WTC11 (cell line): ENCODE data around the gene PGP. TPM values are rescaled to one million over a fixed set of nuclear protein-coding genes. Genes with fewer than 3 reads are reported as not detected.
A peak's percentile ranks its signal among the peaks of the same experiment; 100 is the strongest.

Experiments used
- ATAC-seq: fragments of 200-7000 bp; cut with Tn5 transposase; 2 replicates; pipeline ENCODE4 v1.10.0; 2021; ENCODE audit warnings: mild to moderate bottlenecking, moderate library complexity
- CTCF ChIA-PET: fragments of 300-600 bp; sonication (Branson Sonifier 250); formaldehyde crosslinking; loops from one replicate; lab custom pipeline; 2021; ENCODE audit warnings: antibody characterized with exemption; lab: Charles Lee
- POLR2A ChIA-PET: fragments of 350-600 bp; sonication (Branson Sonifier 250); formaldehyde crosslinking; loops from one replicate; lab custom pipeline; 2021; ENCODE audit warnings: antibody characterized with exemption; lab: Charles Lee
- DNase-seq: peaks from one replicate; pipeline ENCODE4 v3.0.0; 2021; ENCODE audit warnings: low spot score
- H3K27ac Mint-ChIP-seq: 2 replicates; pipeline ENCODE4 v1.8.0; 2021; ENCODE audit warnings: mixed read lengths
- H3K27me3 Mint-ChIP-seq: 2 replicates; pipeline ENCODE4 v1.8.0; 2021; ENCODE audit warnings: low read depth, mild to moderate bottlenecking, moderate library complexity, mixed read lengths
- H3K36me3 Mint-ChIP-seq: 2 replicates; pipeline ENCODE4 v1.8.0; 2021; ENCODE audit warnings: mixed read lengths
- H3K4me1 Mint-ChIP-seq: 2 replicates; pipeline ENCODE4 v1.8.0; 2022; ENCODE audit warnings: mixed read lengths
- H3K4me3 Mint-ChIP-seq: 2 replicates; pipeline ENCODE4 v1.8.0; 2021; ENCODE audit warnings: mild to moderate bottlenecking, moderate library complexity, mixed read lengths
- H3K9me3 Mint-ChIP-seq: 2 replicates; pipeline ENCODE4 v1.8.0; 2021; ENCODE audit warnings: mixed read lengths
- ATF1 ChIP-seq: sonication (generic); formaldehyde crosslinking; IDR thresholded peaks from 2 replicates; pipeline ENCODE4 v1.8.1; 2023; ENCODE audit warnings: mild to moderate bottlenecking, moderate library complexity, missing genetic modification reagents
- CREB1 ChIP-seq: sonication (generic); formaldehyde crosslinking; IDR thresholded peaks from 2 replicates; pipeline ENCODE4 v1.8.0; 2023; ENCODE audit warnings: mild to moderate bottlenecking, missing genetic modification reagents
- ETV6 ChIP-seq: sonication (generic); formaldehyde crosslinking; IDR thresholded peaks from 2 replicates; pipeline ENCODE4 v1.8.1; 2022; ENCODE audit warnings: mild to moderate bottlenecking, missing genetic modification reagents
- GRHL2 ChIP-seq: fragments of 250-450 bp; sonication (Bioruptor Pico); IDR thresholded peaks from 2 replicates; pipeline ENCODE4 v1.8.0; 2022; ENCODE audit warnings: mild to moderate bottlenecking, moderate library complexity; ENCODE audit not compliant: insufficient replicate concordance, severe bottlenecking
- JUN ChIP-seq: sonication (generic); formaldehyde crosslinking; IDR thresholded peaks from 2 replicates; pipeline ENCODE4 v1.8.0; 2023; ENCODE audit warnings: mild to moderate bottlenecking, missing genetic modification reagents
- NFATC4 ChIP-seq: fragments of 250-450 bp; sonication (Bioruptor Pico); IDR thresholded peaks from 2 replicates; pipeline ENCODE4 v1.9.0; 2021; ENCODE audit warnings: mild to moderate bottlenecking
- NFYB ChIP-seq: sonication (generic); formaldehyde crosslinking; conservative IDR thresholded peaks from 2 replicates; pipeline ENCODE4 v1.8.0; 2022; ENCODE audit warnings: low read depth, missing genetic modification reagents
- NR1H2 ChIP-seq: sonication (generic); formaldehyde crosslinking; IDR thresholded peaks from 2 replicates; pipeline ENCODE4 v1.9.0; 2021; ENCODE audit warnings: mild to moderate bottlenecking, moderate library complexity, missing genetic modification reagents
- OVOL2 ChIP-seq: fragments of 250-450 bp; sonication (Bioruptor Pico); IDR thresholded peaks from 2 replicates; pipeline ENCODE4 v1.9.0; 2021; ENCODE audit warnings: mild to moderate bottlenecking, borderline replicate concordance
- RELA ChIP-seq: sonication (generic); formaldehyde crosslinking; IDR thresholded peaks from 2 replicates; pipeline ENCODE4 v1.8.1; 2022; ENCODE audit warnings: missing genetic modification reagents, mild to moderate bottlenecking, borderline replicate concordance
- TEAD4 ChIP-seq: sonication (generic); formaldehyde crosslinking; IDR thresholded peaks from 2 replicates; pipeline ENCODE4 v1.8.0; 2022; ENCODE audit warnings: mild to moderate bottlenecking, missing genetic modification reagents
- TP53 ChIP-seq: sonication (generic); formaldehyde crosslinking; IDR thresholded peaks from 2 replicates; pipeline ENCODE4 v1.8.1; 2023; ENCODE audit warnings: mild to moderate bottlenecking, missing genetic modification reagents
- USF1 ChIP-seq: sonication (generic); formaldehyde crosslinking; IDR thresholded peaks from 2 replicates; pipeline ENCODE4 v1.8.0; 2022; ENCODE audit warnings: mild to moderate bottlenecking, missing genetic modification reagents
- USF2 ChIP-seq: sonication (generic); formaldehyde crosslinking; IDR thresholded peaks from 2 replicates; pipeline ENCODE4 v1.8.1; 2023; ENCODE audit warnings: mild to moderate bottlenecking, missing genetic modification reagents, moderate library complexity
- ZNF232 ChIP-seq: sonication (generic); formaldehyde crosslinking; IDR thresholded peaks from 2 replicates; pipeline ENCODE4 v1.8.0; 2022; ENCODE audit warnings: mild to moderate bottlenecking, missing genetic modification reagents
- ZNF396 ChIP-seq: fragments of 250-450 bp; sonication (Bioruptor Pico); IDR thresholded peaks from 2 replicates; pipeline ENCODE4 v1.8.0; 2021; ENCODE audit warnings: mild to moderate bottlenecking, moderate library complexity, borderline replicate concordance
- ZNF671 ChIP-seq: fragments of 250-450 bp; sonication (Bioruptor Pico); IDR thresholded peaks from 2 replicates; pipeline ENCODE4 v1.8.0; 2021; ENCODE audit warnings: mild to moderate bottlenecking
- total RNA-seq: library from RNA; stranded (reverse); gene quantifications from 3 replicates; pipeline ENCODE4 v1.2.3, GENCODE V29; 2021
- TF ChIP-seq, protein P1 (sequence below): sonication (generic); formaldehyde crosslinking; IDR thresholded peaks from 2 replicates; pipeline ENCODE4 v1.8.0; 2023; ENCODE audit warnings: missing genetic modification reagents, mild to moderate bottlenecking, borderline replicate concordance
- TF ChIP-seq, protein P2 (sequence below): sonication (generic); formaldehyde crosslinking; IDR thresholded peaks from 2 replicates; pipeline ENCODE4 v1.8.0; 2022; ENCODE audit warnings: mild to moderate bottlenecking, missing genetic modification reagents
- TF ChIP-seq, protein P3 (sequence below): sonication (generic); formaldehyde crosslinking; IDR thresholded peaks from 2 replicates; pipeline ENCODE4 v1.8.1; 2022; ENCODE audit warnings: mild to moderate bottlenecking, missing genetic modification reagents, moderate library complexity, borderline replicate concordance
- TF ChIP-seq, protein P4 (sequence below): sonication (generic); formaldehyde crosslinking; conservative IDR thresholded peaks from 2 replicates; pipeline ENCODE4 v1.8.1; 2023; ENCODE audit warnings: mild to moderate bottlenecking, low read depth, missing genetic modification reagents, moderate library complexity

PGP gene
- total RNA-seq, 1 experiment from 2014 or later: 39.5 TPM

DNA sequence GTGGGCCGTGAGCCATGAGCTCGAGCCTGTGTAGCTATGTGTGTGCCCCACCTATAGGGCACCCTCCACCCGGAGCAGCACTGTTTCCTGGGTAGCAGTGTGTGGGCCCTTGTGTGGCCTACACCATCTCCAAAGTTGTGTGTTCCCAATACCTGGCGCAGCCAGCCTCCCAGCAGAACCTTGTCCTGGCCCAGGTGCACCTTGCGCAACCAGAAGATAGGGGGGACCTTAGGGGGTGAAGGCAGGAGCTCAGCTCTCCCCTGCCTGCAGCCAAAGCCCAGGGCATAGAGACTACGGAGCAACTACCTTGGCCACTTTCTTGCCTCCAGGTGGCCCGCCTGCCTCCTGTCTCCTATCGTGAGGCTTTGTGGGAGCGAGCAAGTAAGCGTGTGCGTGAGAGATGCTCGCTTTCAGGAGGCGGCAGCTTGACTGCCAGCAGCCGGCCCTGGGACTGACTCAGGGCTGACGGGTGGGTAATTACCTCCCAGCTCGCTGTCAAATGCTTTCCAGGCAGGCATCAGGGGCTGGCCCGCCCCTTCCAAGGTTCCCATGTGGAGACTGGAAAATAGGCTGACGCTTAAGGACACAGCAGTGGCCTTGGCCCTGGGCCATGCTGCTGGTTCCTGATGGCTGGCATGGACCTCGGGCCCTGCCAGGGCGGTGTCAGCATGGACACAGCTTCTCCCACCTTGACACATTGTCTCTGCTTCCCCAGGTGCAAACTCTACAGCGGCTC is 40.1 kb downstream of the PGP start (continued):
- TF ChIP-seq, protein P1, sequence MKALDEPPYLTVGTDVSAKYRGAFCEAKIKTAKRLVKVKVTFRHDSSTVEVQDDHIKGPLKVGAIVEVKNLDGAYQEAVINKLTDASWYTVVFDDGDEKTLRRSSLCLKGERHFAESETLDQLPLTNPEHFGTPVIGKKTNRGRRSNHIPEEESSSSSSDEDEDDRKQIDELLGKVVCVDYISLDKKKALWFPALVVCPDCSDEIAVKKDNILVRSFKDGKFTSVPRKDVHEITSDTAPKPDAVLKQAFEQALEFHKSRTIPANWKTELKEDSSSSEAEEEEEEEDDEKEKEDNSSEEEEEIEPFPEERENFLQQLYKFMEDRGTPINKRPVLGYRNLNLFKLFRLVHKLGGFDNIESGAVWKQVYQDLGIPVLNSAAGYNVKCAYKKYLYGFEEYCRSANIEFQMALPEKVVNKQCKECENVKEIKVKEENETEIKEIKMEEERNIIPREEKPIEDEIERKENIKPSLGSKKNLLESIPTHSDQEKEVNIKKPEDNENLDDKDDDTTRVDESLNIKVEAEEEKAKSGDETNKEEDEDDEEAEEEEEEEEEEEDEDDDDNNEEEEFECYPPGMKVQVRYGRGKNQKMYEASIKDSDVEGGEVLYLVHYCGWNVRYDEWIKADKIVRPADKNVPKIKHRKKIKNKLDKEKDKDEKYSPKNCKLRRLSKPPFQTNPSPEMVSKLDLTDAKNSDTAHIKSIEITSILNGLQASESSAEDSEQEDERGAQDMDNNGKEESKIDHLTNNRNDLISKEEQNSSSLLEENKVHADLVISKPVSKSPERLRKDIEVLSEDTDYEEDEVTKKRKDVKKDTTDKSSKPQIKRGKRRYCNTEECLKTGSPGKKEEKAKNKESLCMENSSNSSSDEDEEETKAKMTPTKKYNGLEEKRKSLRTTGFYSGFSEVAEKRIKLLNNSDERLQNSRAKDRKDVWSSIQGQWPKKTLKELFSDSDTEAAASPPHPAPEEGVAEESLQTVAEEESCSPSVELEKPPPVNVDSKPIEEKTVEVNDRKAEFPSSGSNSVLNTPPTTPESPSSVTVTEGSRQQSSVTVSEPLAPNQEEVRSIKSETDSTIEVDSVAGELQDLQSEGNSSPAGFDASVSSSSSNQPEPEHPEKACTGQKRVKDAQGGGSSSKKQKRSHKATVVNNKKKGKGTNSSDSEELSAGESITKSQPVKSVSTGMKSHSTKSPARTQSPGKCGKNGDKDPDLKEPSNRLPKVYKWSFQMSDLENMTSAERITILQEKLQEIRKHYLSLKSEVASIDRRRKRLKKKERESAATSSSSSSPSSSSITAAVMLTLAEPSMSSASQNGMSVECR: no peak

GRCh38 chr16:2173916-2174315 is 40.7 kb downstream of the PGP start:
- H3K36me3 Mint-ChIP-seq: peaks cover 19% of the 10 kb centered on the region
- H3K4me3 Mint-ChIP-seq: no peak overlapping the region
- CTCF ChIA-PET: no interaction called here
- DNase-seq: no peak
- H3K27me3 Mint-ChIP-seq: no peaks in the 10 kb centered on the region
- TF ChIP-seq USF2: no peak
- TF ChIP-seq ZNF671 (CRISPR knock-in tag): no peak
- TF ChIP-seq, protein P2, sequence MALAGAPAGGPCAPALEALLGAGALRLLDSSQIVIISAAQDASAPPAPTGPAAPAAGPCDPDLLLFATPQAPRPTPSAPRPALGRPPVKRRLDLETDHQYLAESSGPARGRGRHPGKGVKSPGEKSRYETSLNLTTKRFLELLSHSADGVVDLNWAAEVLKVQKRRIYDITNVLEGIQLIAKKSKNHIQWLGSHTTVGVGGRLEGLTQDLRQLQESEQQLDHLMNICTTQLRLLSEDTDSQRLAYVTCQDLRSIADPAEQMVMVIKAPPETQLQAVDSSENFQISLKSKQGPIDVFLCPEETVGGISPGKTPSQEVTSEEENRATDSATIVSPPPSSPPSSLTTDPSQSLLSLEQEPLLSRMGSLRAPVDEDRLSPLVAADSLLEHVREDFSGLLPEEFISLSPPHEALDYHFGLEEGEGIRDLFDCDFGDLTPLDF (CRISPR knock-in tag): no peak
- TF ChIP-seq ZNF396 (CRISPR knock-in tag): no peak
- no peak for TF ChIP-seq OVOL2 (CRISPR knock-in tag)
- TF ChIP-seq ATF1 (CRISPR knock-in tag): no peak
- TF ChIP-seq NR1H2: no peak
- TF ChIP-seq ETV6 (CRISPR knock-in tag): no peak
- H3K27ac Mint-ChIP-seq: no peak overlapping the region
- no peaks in the 10 kb centered on the region for H3K4me1 Mint-ChIP-seq
- ATAC-seq: no peak
- H3K9me3 Mint-ChIP-seq: no peaks in the 10 kb centered on the region
- POLR2A ChIA-PET: no interaction called here

DNA sequence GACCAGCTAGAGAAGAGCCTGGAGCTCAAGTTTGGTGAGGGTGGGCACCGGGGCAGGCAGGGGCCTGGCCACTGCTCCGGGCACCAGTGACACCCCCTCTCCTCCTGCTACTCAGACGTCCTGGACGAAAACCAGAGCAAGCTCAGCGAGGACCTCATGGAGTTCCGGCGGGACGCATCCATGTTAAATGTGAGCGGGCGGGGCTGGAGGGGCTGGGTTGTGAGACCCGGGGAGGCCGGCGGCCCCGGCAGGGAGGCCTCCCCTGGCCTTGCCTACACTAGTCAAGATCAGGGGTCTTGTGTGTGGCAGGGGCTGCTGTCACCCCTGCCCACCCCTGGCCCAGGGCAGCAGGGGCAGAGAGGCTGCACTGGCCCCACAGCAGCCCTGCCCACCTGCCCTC is 41.3 kb downstream of the PGP start:
- no peaks in the 10 kb centered on the region for H3K4me1 Mint-ChIP-seq
- H3K9me3 Mint-ChIP-seq: no peaks in the 10 kb centered on the region
- H3K36me3 Mint-ChIP-seq: peaks cover 19% of the 10 kb centered on the region
- ChIA-PET POLR2A (no interaction called here), CTCF (interaction anchor here (1.0 kb wide), 1 partner anchor 169 kb away, joined by 4 read pairs; no protein-coding TSS in a partner anchor)
- DNase-seq: no peak
- no peak for ATAC-seq
- 0 out of 2 replicates have a peak overlapping the region, but pooled peaks have one; percentile 60 for H3K27ac Mint-ChIP-seq
- H3K4me3 Mint-ChIP-seq: no peak overlapping the region
- no peaks in the 10 kb centered on the region for H3K27me3 Mint-ChIP-seq
- TF ChIP-seq NFATC4: no peak
- no peak for TF ChIP-seq GRHL2 (CRISPR knock-in tag)
- no peak for TF ChIP-seq USF1
- TF ChIP-seq ZNF396 (CRISPR knock-in tag): no peak
- no peak for TF ChIP-seq NFYB (CRISPR knock-in tag)
- TF ChIP-seq RELA (CRISPR knock-in tag): no peak
- no peak for TF ChIP-seq ZNF232 (CRISPR knock-in tag)
- no peak for TF ChIP-seq TP53 (CRISPR knock-in tag)
- TF ChIP-seq, protein P3, sequence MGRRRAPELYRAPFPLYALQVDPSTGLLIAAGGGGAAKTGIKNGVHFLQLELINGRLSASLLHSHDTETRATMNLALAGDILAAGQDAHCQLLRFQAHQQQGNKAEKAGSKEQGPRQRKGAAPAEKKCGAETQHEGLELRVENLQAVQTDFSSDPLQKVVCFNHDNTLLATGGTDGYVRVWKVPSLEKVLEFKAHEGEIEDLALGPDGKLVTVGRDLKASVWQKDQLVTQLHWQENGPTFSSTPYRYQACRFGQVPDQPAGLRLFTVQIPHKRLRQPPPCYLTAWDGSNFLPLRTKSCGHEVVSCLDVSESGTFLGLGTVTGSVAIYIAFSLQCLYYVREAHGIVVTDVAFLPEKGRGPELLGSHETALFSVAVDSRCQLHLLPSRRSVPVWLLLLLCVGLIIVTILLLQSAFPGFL (CRISPR knock-in tag): no peak
- no peak for TF ChIP-seq TEAD4 (CRISPR knock-in tag)
- TF ChIP-seq JUN (CRISPR knock-in tag): no peak
- TF ChIP-seq, protein P4, sequence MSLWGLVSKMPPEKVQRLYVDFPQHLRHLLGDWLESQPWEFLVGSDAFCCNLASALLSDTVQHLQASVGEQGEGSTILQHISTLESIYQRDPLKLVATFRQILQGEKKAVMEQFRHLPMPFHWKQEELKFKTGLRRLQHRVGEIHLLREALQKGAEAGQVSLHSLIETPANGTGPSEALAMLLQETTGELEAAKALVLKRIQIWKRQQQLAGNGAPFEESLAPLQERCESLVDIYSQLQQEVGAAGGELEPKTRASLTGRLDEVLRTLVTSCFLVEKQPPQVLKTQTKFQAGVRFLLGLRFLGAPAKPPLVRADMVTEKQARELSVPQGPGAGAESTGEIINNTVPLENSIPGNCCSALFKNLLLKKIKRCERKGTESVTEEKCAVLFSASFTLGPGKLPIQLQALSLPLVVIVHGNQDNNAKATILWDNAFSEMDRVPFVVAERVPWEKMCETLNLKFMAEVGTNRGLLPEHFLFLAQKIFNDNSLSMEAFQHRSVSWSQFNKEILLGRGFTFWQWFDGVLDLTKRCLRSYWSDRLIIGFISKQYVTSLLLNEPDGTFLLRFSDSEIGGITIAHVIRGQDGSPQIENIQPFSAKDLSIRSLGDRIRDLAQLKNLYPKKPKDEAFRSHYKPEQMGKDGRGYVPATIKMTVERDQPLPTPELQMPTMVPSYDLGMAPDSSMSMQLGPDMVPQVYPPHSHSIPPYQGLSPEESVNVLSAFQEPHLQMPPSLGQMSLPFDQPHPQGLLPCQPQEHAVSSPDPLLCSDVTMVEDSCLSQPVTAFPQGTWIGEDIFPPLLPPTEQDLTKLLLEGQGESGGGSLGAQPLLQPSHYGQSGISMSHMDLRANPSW (CRISPR knock-in tag): no peak
- TF ChIP-seq CREB1 (CRISPR knock-in tag): no peak
